Ectodermal cell (in vitro differentiated cells): Measurements from ENCODE around the gene PRLHR.

Experiments
- H3K27ac ChIP-seq: 2 replicates; pipeline ENCODE4 v1.7.0; 2013; ENCODE audit warnings: mild to moderate bottlenecking, low read depth, low read length; ENCODE audit not compliant: insufficient read depth, poor library complexity, severe bottlenecking
- H3K27me3 ChIP-seq: 2 replicates; pipeline ENCODE4 v1.7.0; 2013; ENCODE audit warnings: mild to moderate bottlenecking, low read length; ENCODE audit not compliant: insufficient read depth, control insufficient read depth, poor library complexity, severe bottlenecking
- H3K36me3 ChIP-seq: one replicate; pipeline ENCODE4 v1.7.0; 2013; ENCODE audit warnings: low read length; ENCODE audit not compliant: control insufficient read depth, insufficient read depth
- H3K4me1 ChIP-seq: one replicate; pipeline ENCODE4 v1.7.0; 2013; ENCODE audit warnings: low read length; ENCODE audit not compliant: control insufficient read depth, insufficient read depth
- H3K4me3 ChIP-seq: 2 replicates; pipeline ENCODE4 v1.7.0; 2013; ENCODE audit warnings: low read depth, low read length, control low read depth; ENCODE audit not compliant: insufficient read depth
- H3K9me3 ChIP-seq: 2 replicates; pipeline ENCODE4 v1.7.0; 2013; ENCODE audit warnings: mild to moderate bottlenecking, low read length, moderate library complexity; ENCODE audit not compliant: control insufficient read depth
- WGBS, 2 experiments: methylation state at CpG; one replicate each; pipeline ENCODE4 v1.1.7; 2013; ENCODE audit warnings: missing lambda C conversion rate in 2 of 2; 5-methylcytosine and 5-hydroxymethylcytosine counted together

The PRLHR gene

DNA sequence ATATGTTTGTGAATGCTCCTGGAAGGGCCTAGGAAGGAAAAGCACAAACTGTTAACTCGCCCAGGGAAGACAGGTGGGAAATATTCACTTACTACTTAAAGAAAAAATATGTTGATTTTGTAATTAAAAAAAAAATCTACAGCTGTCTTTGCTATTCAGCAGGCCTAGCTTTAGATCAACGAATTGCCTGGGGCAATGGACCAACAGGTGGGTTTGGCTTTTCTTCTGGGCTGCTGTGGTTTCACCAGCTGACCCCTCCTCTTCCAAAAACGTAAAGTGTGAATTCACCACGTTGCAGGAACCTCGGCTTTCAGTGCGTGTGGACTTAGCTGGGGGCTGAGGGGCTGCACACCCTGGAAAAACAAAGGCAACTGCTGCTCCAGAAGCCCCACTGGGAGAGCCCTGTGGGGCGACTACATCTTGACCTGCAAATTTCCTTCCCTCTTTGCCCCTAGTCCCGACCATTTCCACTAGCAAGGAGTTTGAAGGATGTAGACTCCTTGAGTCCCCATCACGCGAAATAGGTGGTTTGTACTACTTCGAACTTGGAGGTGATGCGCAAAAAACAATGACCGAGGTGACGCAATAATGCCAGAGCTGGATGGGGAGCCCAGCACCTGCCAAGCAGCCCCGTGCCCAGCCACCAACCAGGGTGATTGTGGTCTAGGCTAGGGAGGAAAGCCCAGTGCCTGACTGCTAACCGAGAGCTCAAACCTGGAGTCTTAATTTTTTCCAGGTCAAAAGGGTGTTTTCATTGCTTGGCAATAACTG lies 7.4 kb downstream of the PRLHR start:
- Histone ChIP-seq H3K27ac (no peak overlapping the region), H3K27me3 (peaks cover 11% of the 10 kb centered on the region), H3K4me3 (no peak overlapping the region), H3K4me1 (no peaks in the 10 kb centered on the region), H3K9me3 (no peaks in the 10 kb centered on the region), H3K36me3 (no peaks in the 10 kb centered on the region)
- 79% methylated on average over 15 of the region's 16 CpGs for WGBS, 2 experiments

- Histone ChIP-seq H3K9me3 (no peaks in the 10 kb centered on the region), H3K36me3 (no peaks in the 10 kb centered on the region), H3K4me3 (no peak overlapping the region), H3K27me3 (no peaks in the 10 kb centered on the region), H3K4me1 (no peaks in the 10 kb centered on the region), H3K27ac (no peak overlapping the region)
These were observed 8.5 kb downstream of the PRLHR start for GRCh38 chr10:118586911-118587310.

- H3K4me3 ChIP-seq, result no peak overlapping the region
- H3K27me3 ChIP-seq, result no peaks in the 10 kb centered on the region
- no peaks in the 10 kb centered on the region for H3K9me3 ChIP-seq
- 90 to 93% methylated on average over 1 of the region's 1 CpG for WGBS, 2 experiments
- no peaks in the 10 kb centered on the region for H3K4me1 ChIP-seq
- H3K36me3 ChIP-seq, result no peaks in the 10 kb centered on the region
- H3K27ac ChIP-seq, result no peak overlapping the region
These were observed 9.7 kb downstream of the PRLHR start for GRCh38 chr10:118585794-118586193.

DNA sequence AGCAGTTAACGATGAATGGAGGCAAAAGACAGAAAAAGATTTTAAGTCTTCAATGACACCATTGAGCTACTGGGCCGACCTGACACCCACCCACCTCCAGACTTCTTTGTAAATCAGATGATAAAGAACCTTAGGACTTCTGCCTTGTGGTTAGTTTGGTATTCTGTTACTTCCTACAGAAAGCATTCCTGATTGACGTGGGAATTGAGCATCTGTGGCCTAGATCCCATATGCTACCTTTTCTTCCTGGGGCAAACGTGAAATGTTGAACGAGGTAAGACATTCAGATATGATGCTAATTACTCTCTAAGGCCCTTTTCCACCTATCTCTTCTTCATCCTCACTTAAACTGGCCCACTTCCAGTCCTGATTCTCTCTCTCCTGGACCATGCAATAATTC lies 10.2 kb downstream of the PRLHR start:
- Histone ChIP-seq H3K27ac (no peak overlapping the region), H3K4me3 (no peak overlapping the region), H3K36me3 (no peaks in the 10 kb centered on the region), H3K27me3 (no peaks in the 10 kb centered on the region), H3K4me1 (no peaks in the 10 kb centered on the region), H3K9me3 (no peaks in the 10 kb centered on the region)
- 88 to 96% methylated on average over 5 of the region's 5 CpGs for WGBS, 2 experiments

- no peaks in the 10 kb centered on the region for H3K27me3 ChIP-seq
- no peak overlapping the region for H3K27ac ChIP-seq
- WGBS, 2 experiments, result 80 to 81% methylated on average over 6 of the region's 6 CpGs
- H3K4me1 ChIP-seq, result no peaks in the 10 kb centered on the region
- H3K4me3 ChIP-seq, result no peak overlapping the region
- no peaks in the 10 kb centered on the region for H3K9me3 ChIP-seq
- H3K36me3 ChIP-seq, result no peaks in the 10 kb centered on the region
These were observed 11.1 kb downstream of the PRLHR start for GRCh38 chr10:118584181-118584954.

DNA sequence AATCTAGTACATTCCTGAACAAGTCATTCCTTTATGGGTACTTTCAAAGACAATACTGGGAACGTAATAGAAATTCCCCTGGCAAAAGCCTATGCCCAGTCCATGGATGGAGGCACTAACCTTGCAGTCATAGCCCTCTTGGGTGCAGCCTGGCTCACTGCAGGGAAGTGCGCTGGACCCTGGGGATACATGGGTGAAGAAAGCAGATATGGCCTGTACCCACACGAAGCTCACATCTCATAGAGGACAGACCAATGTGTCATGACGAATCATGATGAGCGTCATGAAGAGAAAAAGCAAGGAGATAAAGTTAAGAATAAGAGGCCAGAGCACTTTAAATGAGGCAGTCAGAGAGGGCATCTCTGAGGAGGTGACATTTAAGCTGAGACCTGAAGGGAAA lies 11.8 kb downstream of the PRLHR start:
- Histone ChIP-seq H3K4me3 (no peak overlapping the region), H3K4me1 (no peaks in the 10 kb centered on the region), H3K27ac (no peak overlapping the region), H3K36me3 (no peaks in the 10 kb centered on the region), H3K27me3 (no peaks in the 10 kb centered on the region), H3K9me3 (no peaks in the 10 kb centered on the region)
- 95 to 96% methylated on average over 5 of the region's 5 CpGs for WGBS, 2 experiments

GRCh38 chr10:118582511-118582910 lies 12.9 kb downstream of the PRLHR start:
- Histone ChIP-seq H3K36me3 (no peaks in the 10 kb centered on the region), H3K9me3 (no peaks in the 10 kb centered on the region), H3K27ac (no peak overlapping the region), H3K27me3 (no peaks in the 10 kb centered on the region), H3K4me1 (no peaks in the 10 kb centered on the region), H3K4me3 (no peak overlapping the region)
- WGBS, 2 experiments, result 93 to 94% methylated on average over 3 of the region's 3 CpGs

DNA sequence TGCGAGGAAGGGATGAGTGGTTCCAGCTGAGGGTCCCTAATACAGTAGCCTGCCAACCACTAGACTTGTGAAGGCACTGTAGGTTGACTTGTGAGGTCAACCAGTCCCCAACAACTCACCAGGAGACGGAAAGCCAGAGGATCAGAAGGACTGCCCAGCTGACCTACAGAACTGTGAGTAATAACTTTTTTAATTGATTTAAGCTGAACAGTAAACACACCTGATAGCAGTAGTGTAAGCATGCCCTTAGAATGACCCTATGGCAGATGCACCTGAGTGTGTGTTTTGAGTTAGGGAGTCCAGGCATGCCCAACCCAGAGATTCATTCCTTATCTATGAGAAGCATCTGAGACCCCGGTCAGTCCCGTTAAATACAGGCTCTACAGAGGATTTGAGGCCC lies 14.1 kb downstream of the PRLHR start:
- no peaks in the 10 kb centered on the region for H3K27me3 ChIP-seq
- no peaks in the 10 kb centered on the region for H3K36me3 ChIP-seq
- no peak overlapping the region for H3K4me3 ChIP-seq
- H3K9me3 ChIP-seq, result no peaks in the 10 kb centered on the region
- H3K27ac ChIP-seq, result no peak overlapping the region
- WGBS, 2 experiments, result 81 to 82% methylated on average over 4 of the region's 4 CpGs
- H3K4me1 ChIP-seq, result no peaks in the 10 kb centered on the region

- no peaks in the 10 kb centered on the region for H3K27me3 ChIP-seq
- H3K4me3 ChIP-seq, result no peak overlapping the region
- H3K9me3 ChIP-seq, result no peaks in the 10 kb centered on the region
- no peaks in the 10 kb centered on the region for H3K4me1 ChIP-seq
- no peaks in the 10 kb centered on the region for H3K36me3 ChIP-seq
- H3K27ac ChIP-seq, result no peak overlapping the region
- WGBS, 2 experiments, result 81 to 84% methylated on average over 8 of the region's 8 CpGs
These were observed 14.7 kb downstream of the PRLHR start for GRCh38 chr10:118580702-118581101.

DNA sequence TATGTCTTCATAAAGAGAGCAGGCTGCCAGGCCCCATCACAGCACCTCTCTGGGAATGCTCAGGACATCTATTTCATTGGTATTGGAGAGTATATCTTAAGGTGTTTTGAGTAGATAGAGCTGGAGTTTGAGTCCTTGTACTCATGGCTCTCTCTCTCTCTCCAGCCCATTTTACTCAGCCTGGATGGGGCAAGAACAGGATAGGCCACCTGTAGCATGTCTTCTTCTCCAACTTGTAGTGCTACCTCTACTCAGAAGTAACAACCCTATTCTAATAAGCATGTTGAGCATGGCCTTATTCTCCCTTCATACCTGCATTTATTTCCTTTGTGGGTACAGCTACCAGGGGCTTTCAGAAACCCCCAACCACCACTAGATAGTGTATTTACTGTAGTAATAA lies 21.9 kb downstream of the PRLHR start:
- Histone ChIP-seq H3K36me3 (no peaks in the 10 kb centered on the region), H3K27ac (no peak overlapping the region), H3K4me3 (no peak overlapping the region)

More for the DNA sequence above, 21.9 kb downstream of the PRLHR start:
- Histone ChIP-seq H3K27me3 (no peaks in the 10 kb centered on the region), H3K9me3 (no peaks in the 10 kb centered on the region), H3K4me1 (no peaks in the 10 kb centered on the region)
